Activated CD8-positive, alpha-beta T cell treated with anti-CD3 and anti-CD28 coated beads for 36 hours (primary cell): ENCODE data around the gene METTL16. TPM values are rescaled to one million over a fixed set of nuclear protein-coding genes. Genes with fewer than 3 reads are reported as not detected.

ENCODE experiments used
- ATAC-seq: fragments of 200-7000 bp; cut with Tn5 transposase; one replicate; pipeline ENCODE4 v1.10.0; 2021; ENCODE audit warnings: mild to moderate bottlenecking, moderate library complexity
- CTCF ChIA-PET: fragments of 350-600 bp; sonication (Branson Sonifier 250); formaldehyde crosslinking; loops from one replicate; lab custom pipeline; 2021; ENCODE audit warnings: antibody characterized with exemption; lab: Charles Lee
- POLR2A ChIA-PET: fragments of 350-600 bp; sonication (Branson Sonifier 250); formaldehyde crosslinking; loops from one replicate; lab custom pipeline; 2021; ENCODE audit warnings: antibody characterized with exemption; lab: Charles Lee
- DNase-seq: peaks from one replicate; pipeline ENCODE4 v3.0.0-alpha.2; 2020
- H3K27ac Mint-ChIP-seq: one replicate; pipeline ENCODE4 v1.8.0; 2021; ENCODE audit warnings: mild to moderate bottlenecking, mixed read lengths
- H3K27me3 Mint-ChIP-seq: one replicate; pipeline ENCODE4 v1.8.0; 2021; ENCODE audit warnings: mixed read lengths
- H3K36me3 Mint-ChIP-seq: one replicate; pipeline ENCODE4 v1.8.0; 2021; ENCODE audit warnings: low read depth, mixed read lengths
- H3K4me1 Mint-ChIP-seq: one replicate; pipeline ENCODE4 v1.8.0; 2021; ENCODE audit warnings: low read depth, mixed read lengths
- H3K4me3 Mint-ChIP-seq: one replicate; pipeline ENCODE4 v1.8.0; 2021; ENCODE audit warnings: mild to moderate bottlenecking, moderate library complexity, mixed read lengths
- H3K9me3 Mint-ChIP-seq: one replicate; pipeline ENCODE4 v1.8.0; 2021; ENCODE audit warnings: mixed read lengths
- CTCF ChIP-seq: fragments of 200-600 bp; IDR thresholded peaks from one replicate; pipeline ENCODE4 v1.8.0; 2022; ENCODE audit warnings: antibody characterized with exemption, mild to moderate bottlenecking
- intact Hi-C: fragments of 100-400 bp; cut with micrococcal nuclease; formaldehyde crosslinking; loops from one replicate; pipeline ENCODE4 v1.10.0; 2022
- total RNA-seq, 2 experiments: library from RNA; stranded (reverse); gene quantifications; one replicate each; pipeline ENCODE4 v1.2.3, GENCODE V29; 2021

Gene METTL16
- total RNA-seq, 2 experiments from 2014 or later, result 47.9 to 50.3 TPM

GRCh38 chr17:2455956-2456355 is 55.7 kb downstream of the METTL16 start:
- H3K27me3 Mint-ChIP-seq, result no peaks in the 10 kb centered on the region
- H3K27ac Mint-ChIP-seq, result no peak overlapping the region
- ATAC-seq (no peak), DNase-seq (no peak)
- TF ChIP-seq CTCF, result no peak
- ChIA-PET POLR2A (no interaction called here), CTCF (no interaction called here)
- H3K4me3 Mint-ChIP-seq, result no peak overlapping the region
- H3K9me3 Mint-ChIP-seq, result no peaks in the 10 kb centered on the region
- peaks cover 16% of the 10 kb centered on the region for H3K4me1 Mint-ChIP-seq
- H3K36me3 Mint-ChIP-seq, result peaks cover 10% of the 10 kb centered on the region
- intact Hi-C loops, result no loop called here

- ATAC-seq, result no peak
- no peak for DNase-seq
- POLR2A ChIA-PET, result no interaction called here
- Mint-ChIP-seq H3K9me3 (no peaks in the 10 kb centered on the region), H3K4me3 (no peak overlapping the region), H3K4me1 (peaks cover 11% of the 10 kb centered on the region), H3K27me3 (no peaks in the 10 kb centered on the region), H3K36me3 (peaks cover 8% of the 10 kb centered on the region), H3K27ac (peak overlapping the region; percentile 16)
- CTCF ChIA-PET, result no interaction called here
- intact Hi-C loops, result no loop called here
- no peak for TF ChIP-seq CTCF
Observed at GRCh38 chr17:2453866-2454265, 57.8 kb downstream of the METTL16 start.

- ChIA-PET CTCF (no interaction called here), POLR2A (no interaction called here)
- Mint-ChIP-seq H3K36me3 (peaks cover 8% of the 10 kb centered on the region), H3K4me1 (peaks cover 11% of the 10 kb centered on the region), H3K27ac (no peak overlapping the region), H3K27me3 (no peaks in the 10 kb centered on the region), H3K4me3 (no peak overlapping the region), H3K9me3 (no peaks in the 10 kb centered on the region)
- intact Hi-C loops, result no loop called here
- DNase-seq, result no peak
- ATAC-seq, result no peak
- no peak for TF ChIP-seq CTCF
Observed at GRCh38 chr17:2453325-2453724, 58.4 kb downstream of the METTL16 start.

- intact Hi-C loops, result no loop called here
- Mint-ChIP-seq H3K27me3 (no peaks in the 10 kb centered on the region), H3K36me3 (peaks cover 5% of the 10 kb centered on the region), H3K4me3 (no peak overlapping the region), H3K9me3 (no peaks in the 10 kb centered on the region), H3K27ac (no peak overlapping the region), H3K4me1 (peaks cover 11% of the 10 kb centered on the region)
- DNase-seq (no peak), ATAC-seq (no peak)
- ChIA-PET CTCF (interaction anchor here (2.1 kb wide), 1 partner anchor 70 kb away, joined by 4 read pairs; no protein-coding TSS in a partner anchor), POLR2A (interaction anchor here (1.0 kb wide), 1 partner anchor 10 kb away, joined by 3 read pairs; no protein-coding TSS in a partner anchor)
- no peak for TF ChIP-seq CTCF
Observed at GRCh38 chr17:2452216-2452750, 59.4 kb downstream of the METTL16 start.

- Mint-ChIP-seq H3K9me3 (peaks cover 5% of the 10 kb centered on the region), H3K36me3 (peaks cover 13% of the 10 kb centered on the region), H3K27me3 (no peaks in the 10 kb centered on the region), H3K4me1 (peaks cover 11% of the 10 kb centered on the region), H3K4me3 (no peak overlapping the region), H3K27ac (peak overlapping the region; percentile 16)
- no peak for DNase-seq
- intact Hi-C loops, result no loop called here
- no peak for ATAC-seq
- POLR2A ChIA-PET, result interaction anchor here (1.4 kb wide), 1 partner anchor 62 kb away, joined by 4 read pairs; the partner anchor contains the start of gene METTL16
- no peak for TF ChIP-seq CTCF
- CTCF ChIA-PET, result interaction anchor here (1.3 to 3.0 kb wide), 3 partner anchors 24 to 68 kb away, joined by 3 to 12 read pairs (median 3); no protein-coding TSS in a partner anchor
Observed at GRCh38 chr17:2450016-2450650, 61.6 kb downstream of the METTL16 start.
